ENCODE measurements around the gene MPPED1.

Gene MPPED1

DNA sequence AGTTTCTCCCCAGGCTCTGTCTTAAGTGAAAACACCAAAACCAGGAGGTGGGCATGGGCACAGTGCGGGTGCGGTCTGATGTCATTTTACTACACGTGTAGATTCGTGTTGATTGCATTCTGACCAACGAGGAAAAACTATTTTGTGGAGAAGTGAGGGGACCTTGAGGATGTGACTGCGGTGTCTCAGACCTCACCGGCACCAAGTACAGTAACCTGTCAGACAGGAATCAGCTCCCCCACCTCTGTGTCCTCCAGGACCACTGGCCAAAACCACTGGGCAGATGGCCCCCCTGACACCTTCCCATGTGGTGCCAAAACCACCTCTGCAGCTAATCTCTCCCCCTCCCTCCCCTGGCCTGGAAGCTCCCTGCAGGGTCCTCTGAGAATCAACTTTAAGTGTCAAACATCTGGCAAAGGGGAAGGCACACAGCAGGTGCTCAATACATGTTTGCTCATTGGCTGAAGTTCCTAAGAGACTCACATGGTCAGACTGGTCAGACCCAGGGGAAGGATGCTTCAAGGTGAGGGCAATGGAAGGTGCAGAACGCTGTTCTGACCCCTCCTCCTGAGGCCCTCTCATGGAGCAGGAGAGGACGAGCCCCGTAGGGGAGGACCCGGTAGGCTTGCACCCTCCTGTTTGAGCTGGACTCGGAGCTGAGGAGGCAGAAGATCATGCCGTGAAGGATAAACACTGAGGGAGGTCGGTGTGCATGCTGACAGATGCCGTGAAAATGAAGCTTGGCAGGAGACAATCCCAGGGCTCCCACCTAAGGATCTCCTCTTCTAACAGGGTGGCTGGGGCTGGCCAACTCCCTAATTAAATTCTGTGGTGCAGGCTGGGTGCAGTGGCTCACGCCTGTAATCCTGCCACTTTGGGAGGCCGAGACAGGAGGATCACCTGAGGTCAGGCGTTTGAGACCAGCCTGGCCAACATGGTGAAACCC is 129.9 kb downstream of the MPPED1 start:
- DNase-seq (ENCODE audit: low read depth in 2 of 2) = no peak

DNA sequence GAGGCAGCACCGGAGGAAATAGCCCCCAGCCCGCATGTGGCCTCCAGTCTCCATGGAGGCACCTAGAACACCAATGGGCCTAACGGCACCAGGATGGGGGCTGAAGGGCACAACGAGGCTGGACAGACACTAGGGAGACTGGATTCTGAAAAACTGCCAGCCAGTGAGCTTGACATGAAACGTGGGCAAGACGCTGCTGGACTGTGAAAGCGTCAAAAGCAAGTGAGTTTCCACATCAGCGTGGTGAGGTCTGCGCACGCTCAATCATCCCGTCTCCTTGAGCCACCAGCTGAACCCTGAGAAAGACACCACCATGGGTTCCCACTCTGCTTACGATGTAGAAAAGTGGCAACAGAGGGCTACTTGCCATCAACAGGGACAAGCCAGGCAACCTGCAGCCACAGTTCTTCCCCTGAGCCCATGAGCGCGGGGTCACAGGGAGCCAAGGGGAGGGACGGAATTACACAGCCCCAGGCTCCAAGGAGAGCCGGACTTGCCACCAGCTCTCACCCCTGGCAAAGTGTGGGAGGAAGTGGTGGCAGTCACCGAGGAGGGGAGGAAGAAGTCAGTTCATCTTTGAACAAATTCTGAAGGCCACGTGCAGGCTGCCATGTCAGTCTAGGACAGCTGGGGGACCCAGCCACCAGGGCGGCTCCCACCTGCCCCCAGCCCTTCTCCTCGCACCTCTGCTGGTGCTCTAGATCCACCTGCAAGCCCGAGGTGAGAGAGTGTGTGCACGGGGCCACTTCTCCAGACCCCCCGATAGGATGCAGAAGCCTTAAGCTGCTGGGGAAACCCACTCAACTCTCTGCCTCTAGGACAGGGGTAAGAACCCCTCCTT is 131.1 kb downstream of the MPPED1 start:
- no peak for DNase-seq (ENCODE audit: low read depth in 2 of 2)

DNA sequence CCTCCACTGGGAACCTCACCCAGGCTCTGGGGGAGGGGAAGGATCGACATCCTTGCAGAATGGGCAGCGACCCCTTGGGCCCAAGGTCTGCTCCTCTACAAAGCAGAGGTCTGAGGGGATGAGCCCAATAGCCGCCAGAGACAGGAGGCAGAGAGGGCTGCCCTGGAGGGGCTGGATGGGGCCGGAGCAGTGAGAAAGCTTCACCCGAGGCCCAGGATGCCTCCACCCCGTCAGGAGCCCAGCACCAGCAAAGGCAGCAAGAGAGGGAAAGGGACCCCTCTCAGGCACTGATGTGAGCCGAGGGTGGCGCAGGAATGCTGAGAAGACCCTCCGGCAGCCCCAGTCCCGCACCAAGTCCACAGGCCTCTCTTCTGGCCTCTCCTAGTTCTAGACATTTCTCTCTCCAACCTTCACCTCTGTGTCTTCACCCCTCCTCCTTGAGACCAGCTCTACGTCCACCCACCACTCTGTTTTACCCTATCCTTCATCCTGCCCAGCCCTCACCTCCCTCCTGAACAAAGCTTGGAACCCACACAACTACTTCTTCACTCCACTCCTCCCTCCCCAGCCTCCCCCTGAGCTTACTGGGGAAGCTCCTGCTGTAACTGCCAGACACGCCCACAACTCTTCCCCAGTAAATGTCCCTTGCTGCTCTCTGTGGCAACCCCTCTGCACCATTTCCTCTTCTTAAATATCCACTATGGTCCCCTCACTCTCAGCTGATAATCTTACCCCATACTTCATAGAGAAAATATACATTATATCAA is 131.9 kb downstream of the MPPED1 start:
- no peak for DNase-seq (ENCODE audit: low read depth in 2 of 2)

DNA sequence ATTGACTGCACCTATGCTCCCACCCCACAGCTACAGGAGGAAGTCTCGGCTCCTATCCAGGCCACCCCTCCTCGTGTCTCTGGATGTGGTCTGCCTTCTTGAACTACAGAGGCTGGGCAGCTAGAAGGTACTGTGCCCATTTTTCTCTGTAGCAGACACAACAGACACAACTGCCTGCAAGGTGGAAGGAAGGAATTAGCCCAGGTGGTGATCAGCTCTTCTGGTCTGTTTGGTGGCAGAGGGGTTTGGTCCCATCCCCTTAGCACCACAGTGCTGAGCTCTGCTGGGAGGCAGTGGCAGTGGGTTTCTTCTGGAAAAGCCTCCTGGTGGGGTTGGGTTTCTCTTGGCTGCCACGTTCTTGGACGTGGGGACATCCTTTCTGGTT is 132.5 kb downstream of the MPPED1 start:
- DNase-seq (ENCODE audit: low read depth in 2 of 2) = no peak

DNA sequence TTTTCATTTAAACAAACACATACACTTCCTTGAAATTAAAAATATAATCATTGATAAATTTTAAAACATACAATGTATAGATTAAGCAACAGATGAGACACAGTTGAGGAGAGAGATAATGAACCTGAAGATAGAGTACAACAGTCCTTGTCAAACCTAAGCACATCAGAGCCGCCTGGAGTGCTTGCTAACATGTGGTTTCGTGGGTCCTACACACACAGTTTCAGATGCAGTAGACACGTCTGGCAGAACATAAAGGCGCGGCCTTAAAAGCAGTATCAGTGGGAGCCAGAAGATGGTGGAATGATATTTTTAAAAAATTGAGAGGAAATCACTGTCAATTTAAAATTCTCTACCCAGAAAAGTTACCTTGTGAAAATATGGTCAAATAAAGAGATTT is 134.4 kb downstream of the MPPED1 start:
- DNase-seq (ENCODE audit: low read depth in 2 of 2) = no peak

DNA sequence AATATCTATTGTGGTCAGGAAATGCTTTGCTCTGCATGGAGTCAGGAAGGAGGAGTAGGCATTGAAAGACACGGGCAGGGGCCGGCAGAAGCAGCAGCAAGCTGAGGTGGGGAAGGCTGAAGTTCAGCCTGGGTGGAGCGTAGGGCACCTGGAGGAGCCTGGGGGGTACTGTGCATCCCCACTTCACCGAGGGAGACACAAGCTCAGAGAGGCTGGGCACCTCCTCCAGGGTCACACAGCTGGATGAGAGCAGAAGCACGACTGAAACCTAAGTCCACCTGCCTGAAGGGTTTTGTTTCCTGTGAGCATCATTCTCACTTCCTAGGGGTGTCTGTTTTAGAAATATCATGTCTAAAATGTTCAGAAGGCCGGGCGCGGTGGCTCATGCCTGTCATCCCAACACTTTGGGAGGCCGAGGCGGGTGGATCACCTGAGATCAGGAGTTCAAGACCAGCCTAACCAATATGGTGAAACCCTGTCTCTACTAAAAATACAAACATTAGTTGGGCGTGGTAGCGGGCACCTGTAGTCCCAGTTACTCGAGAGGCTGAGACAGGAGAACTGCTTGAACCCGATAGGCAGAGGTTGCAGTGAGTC is 138.3 kb downstream of the MPPED1 start:
- DNase-seq (ENCODE audit: low read depth in 2 of 2) = no peak

DNA sequence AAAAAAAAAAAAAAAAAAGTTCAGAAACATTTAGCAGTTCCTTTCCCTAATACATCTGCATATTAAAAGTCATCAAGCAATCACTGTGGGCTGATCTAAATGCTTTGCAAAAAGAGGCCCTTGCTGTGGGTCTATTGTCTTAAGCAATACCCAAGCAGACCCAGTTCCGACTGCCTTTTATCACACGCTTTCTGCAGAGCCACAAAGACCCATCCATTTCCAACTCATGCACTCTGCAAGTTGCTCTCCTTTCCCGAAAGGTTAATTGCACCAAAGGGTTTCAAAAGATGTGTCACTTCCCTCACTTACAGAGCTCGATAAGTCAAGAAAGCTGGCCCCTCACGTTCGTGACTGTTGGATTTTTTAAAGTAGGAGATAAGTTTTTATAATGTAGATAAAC is 138.9 kb downstream of the MPPED1 start:
- no peak for DNase-seq (ENCODE audit: low read depth in 2 of 2)

DNA sequence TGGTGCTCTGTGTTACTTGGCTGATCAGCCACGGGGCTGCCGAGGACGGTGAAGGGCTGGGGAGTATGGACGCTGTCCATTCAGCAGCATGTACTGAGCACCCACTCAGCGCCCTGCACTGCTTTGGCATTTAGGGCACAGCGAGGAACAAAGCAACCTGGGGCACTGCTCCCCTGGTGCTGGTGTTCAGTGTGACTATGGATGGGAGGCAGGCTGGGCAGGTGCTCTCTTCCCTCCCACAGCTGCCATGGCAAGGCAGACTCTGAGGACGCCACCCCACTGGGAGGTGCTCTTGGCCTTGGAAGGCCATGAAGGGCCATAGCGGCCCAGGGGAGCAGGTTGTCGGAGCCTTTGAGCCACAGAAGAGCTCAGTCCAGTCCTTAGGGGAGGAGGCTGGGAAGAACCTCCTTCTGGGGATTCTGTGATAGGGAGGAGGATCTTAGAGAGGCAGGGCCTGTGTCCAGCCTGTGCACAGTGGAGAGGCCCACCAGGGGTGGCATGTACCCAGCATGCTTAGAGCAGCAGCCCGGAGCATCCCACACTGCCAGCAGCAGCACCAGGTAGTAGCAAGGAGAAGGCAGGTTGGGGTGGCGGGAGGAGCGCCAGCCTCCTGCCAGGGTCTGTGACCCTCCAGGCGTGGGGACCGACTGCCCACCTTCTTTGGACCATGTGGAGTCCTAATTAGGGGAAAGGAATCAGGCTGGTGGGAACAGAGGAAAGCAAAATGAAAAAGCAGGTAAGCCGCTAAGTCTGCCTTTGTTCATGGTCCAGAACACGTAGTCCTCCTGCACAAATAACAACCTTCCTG is 141.8 kb downstream of the MPPED1 start:
- no peak for DNase-seq (ENCODE audit: low read depth in 2 of 2)

DNA sequence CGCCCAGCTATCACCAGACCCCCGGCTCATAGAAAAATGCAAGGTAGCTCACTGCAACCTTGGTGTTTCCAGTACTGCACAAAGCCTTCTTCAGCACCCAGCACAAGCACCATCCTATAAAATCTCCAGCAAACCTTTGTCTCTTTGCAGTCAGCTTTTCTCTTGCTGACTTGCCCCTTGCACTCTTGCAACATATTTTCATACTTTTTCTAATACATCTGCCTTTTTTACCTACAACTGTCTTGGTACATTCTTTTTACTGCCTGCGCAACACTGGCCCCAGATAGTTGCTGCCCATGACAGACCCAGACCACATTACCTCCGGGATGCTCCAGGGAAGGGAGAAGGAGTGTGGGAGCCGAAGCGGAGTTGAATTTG is 142.4 kb downstream of the MPPED1 start:
- DNase-seq (ENCODE audit: low read depth in 2 of 2) = no peak

DNA sequence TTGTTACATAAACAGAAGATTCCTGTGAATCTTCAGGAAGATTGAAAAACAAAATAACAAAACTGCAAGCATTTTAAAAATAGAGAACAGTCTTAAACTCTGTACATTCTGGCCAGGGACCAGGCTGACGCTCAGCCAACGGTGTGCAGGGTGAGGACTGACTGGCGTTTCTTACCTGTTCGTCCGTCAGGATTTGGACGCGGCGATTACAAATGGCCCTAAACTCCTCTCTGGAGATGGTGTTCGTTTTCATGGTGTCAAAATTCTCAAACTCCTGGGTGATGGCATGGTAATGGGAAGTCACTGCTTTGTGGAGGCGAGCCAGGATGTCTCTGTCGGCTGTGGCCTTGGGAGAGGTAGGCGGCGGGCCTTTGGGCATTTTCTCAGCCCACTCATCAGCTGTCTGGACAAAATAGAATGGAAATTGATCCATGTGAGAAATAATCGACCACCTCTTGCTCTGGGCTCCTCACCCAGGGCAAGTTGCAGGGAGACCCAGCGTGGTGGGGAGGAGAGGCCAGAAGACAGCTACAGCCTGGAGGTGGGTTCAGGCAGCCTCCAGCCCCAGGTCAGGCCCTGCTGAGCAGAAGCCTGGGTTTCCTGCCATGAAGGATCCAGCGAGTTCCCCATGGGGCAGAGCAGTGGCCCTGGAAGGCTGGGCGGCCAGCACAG is 143.0 kb downstream of the MPPED1 start:
- DNase-seq (ENCODE audit: low read depth in 2 of 2) = no peak

DNA sequence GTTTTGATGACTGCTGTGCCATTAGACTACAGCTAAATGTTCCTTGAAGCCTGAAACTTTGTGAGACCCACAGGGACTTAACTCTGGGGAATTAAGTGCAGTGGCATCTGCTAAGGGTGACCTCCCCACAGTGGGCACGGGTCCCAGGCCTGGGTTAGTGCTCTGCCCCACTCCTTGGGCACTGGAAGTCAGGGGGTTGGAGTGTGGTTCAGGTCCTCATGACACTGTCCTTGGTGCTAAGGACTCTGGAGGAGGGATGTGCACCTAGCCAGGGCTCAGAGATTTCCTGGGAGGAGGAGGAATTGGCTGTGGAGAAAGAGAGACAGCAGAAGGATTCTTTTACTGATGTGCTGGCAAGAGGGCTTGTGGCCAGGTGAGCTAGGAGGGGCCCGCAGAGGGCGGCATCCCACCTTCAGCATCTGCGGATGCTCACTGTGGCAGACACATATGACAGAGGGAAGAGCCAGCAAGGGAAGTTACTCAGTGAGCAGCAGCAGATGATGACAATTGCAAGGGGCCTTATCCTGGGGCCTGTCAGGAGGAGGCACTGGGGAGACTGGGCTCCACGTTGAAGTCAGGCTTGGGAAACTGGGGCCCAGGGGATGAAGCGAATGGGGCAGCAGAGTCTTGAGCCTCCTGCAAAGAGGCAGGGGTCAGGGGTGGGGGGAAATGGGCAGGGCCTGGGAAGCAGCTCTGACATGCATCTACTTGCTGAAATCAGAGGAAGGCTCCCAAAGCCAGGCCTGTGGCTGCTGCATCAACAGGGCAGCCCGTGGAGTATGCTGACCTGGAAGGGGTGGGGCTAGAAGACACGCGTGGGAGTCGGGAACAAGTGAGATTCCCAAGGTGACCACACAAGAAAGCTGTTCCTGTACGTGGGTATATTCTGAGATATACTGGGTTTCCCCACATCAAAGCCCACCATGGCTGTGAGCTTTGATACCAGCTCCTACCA is 144.0 kb downstream of the MPPED1 start:
- no peak for DNase-seq (ENCODE audit: low read depth in 2 of 2)

Measured in stimulated activated CD8-positive, alpha-beta memory T cell treated with anti-CD3 and anti-CD28 coated beads, Interleukin-15, amount 100 ng/mL, for 48 hours (primary cell).